Thoracic aorta (tissue), 2 donors: Measurements from ENCODE around the gene RPL4. TPM values are rescaled to one million over a fixed set of nuclear protein-coding genes. Genes with fewer than 3 reads are reported as not detected.

Experiments used
- ATAC-seq: fragments of 150-250 bp; one replicate; pipeline ENCODE4 v1.8.0; 2017; ENCODE audit warnings: low read depth; ENCODE audit not compliant: insufficient number of reproducible peaks, low FRiP score
- DNase-seq: peaks from one replicate; pipeline ENCODE4 v3.0.0-alpha.2; 2020; ENCODE audit warnings: low spot score
- H3K27ac ChIP-seq, 2 donors: fragments of 200-600 bp; sonication (generic); 1 replicate in 1 of 2; 2 replicates in 1 of 2; pipeline ENCODE4 v1.5.1; 2016; ENCODE audit warnings: mild to moderate bottlenecking in 2 of 2, moderate library complexity in 2 of 2
- H3K27me3 ChIP-seq: fragments of 200-600 bp; sonication (generic); replicated peaks from 2 replicates; pipeline ENCODE4 v1.6.0; 2016; ENCODE audit warnings: mild to moderate bottlenecking; ENCODE audit not compliant: insufficient read depth
- H3K36me3 ChIP-seq: fragments of 200-600 bp; sonication (generic); one replicate; pipeline ENCODE4 v1.5.1; 2016
- H3K4me1 ChIP-seq, 2 donors: fragments of 200-600 bp; sonication (generic); 1 replicate in 1 of 2; 2 replicates in 1 of 2; pipeline versions ENCODE4 v1.5.1 to v1.6.0; 2016; ENCODE audit warnings: low read depth in 2 of 2, mild to moderate bottlenecking in 1 of 2; ENCODE audit not compliant: control insufficient read depth in 1 of 2
- H3K4me3 ChIP-seq: fragments of 200-600 bp; sonication (generic); 2 replicates; pipeline ENCODE4 v1.5.1; 2016; ENCODE audit warnings: mild to moderate bottlenecking
- H3K9me3 ChIP-seq: fragments of 200-600 bp; sonication (generic); 2 replicates; pipeline ENCODE4 v1.5.1; 2016
- total RNA-seq, 2 donors: library from RNA; depleted of rRNA; stranded (reverse); fragments of >200 nt; gene quantifications; one replicate each; pipeline versions ENCODE4 v1.1.0 to v1.2.3, GENCODE V29; 2016
- TF ChIP-seq, protein P1 (sequence below): fragments of 200-600 bp; sonication (generic); IDR thresholded peaks from one replicate; pipeline ENCODE4 v1.5.1; 2019; ENCODE audit warnings: antibody characterized with exemption

Gene RPL4
- total RNA-seq, 2 donors from 2014 or later: 1,880 to 3,413 TPM

GRCh38 chr15:66491846-66492245 is 12.8 kb downstream of the RPL4 start:
- Histone ChIP-seq H3K27ac (no peak overlapping the region), H3K4me3 (no peak overlapping the region), H3K27me3 (no peaks in the 10 kb centered on the region), H3K9me3 (no peaks in the 10 kb centered on the region), H3K4me1 (peaks cover 4 to 20% of the 10 kb centered on the region in 2 donors), H3K36me3 (peaks cover 42% of the 10 kb centered on the region)
- no peak for ATAC-seq
- no peak for DNase-seq
- TF ChIP-seq, protein P1, sequence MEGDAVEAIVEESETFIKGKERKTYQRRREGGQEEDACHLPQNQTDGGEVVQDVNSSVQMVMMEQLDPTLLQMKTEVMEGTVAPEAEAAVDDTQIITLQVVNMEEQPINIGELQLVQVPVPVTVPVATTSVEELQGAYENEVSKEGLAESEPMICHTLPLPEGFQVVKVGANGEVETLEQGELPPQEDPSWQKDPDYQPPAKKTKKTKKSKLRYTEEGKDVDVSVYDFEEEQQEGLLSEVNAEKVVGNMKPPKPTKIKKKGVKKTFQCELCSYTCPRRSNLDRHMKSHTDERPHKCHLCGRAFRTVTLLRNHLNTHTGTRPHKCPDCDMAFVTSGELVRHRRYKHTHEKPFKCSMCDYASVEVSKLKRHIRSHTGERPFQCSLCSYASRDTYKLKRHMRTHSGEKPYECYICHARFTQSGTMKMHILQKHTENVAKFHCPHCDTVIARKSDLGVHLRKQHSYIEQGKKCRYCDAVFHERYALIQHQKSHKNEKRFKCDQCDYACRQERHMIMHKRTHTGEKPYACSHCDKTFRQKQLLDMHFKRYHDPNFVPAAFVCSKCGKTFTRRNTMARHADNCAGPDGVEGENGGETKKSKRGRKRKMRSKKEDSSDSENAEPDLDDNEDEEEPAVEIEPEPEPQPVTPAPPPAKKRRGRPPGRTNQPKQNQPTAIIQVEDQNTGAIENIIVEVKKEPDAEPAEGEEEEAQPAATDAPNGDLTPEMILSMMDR: no peak

DNA sequence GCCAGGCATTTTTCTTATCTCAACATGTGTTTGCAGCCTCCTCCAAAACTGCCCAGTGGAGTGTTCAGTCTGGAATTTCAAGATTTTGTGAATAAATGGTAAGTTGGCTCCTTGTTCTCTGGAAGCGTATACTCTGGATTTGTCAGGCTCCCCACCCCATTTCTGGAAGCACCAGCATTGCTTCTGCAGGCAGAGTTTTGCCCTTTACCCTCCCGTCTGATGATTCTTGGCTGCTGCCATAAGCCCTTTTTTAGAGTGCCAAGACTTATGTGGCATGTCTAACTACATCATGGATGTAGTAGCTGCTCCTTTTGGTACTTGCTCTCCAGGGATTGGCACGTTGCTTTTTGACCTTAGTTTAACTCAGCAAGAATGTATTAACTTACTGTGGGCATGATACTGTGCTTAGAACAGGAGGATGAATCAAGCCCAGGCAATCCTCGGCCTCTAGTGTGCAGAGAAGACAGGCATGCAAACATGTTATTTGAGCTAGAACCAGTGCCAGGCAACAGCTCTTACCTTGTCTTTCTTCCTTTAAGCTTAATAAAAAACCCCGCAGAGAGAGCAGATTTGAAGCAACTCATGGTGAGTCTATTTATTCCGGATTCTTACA is 15.4 kb downstream of the RPL4 start:
- H3K36me3 ChIP-seq: peaks cover 57% of the 10 kb centered on the region

GRCh38 chr15:66488525-66488924 is 16.1 kb downstream of the RPL4 start:
- H3K36me3 ChIP-seq: peaks cover 57% of the 10 kb centered on the region
- no peaks in the 10 kb centered on the region for H3K27me3 ChIP-seq
- H3K27ac ChIP-seq: no peak overlapping the region
- TF ChIP-seq, protein P1: no peak
- H3K4me1 ChIP-seq: peaks cover 0 to 12% of the 10 kb centered on the region in 2 donors
- H3K9me3 ChIP-seq: no peaks in the 10 kb centered on the region
- ATAC-seq: no peak
- H3K4me3 ChIP-seq: no peak overlapping the region
- DNase-seq: no peak

More for the DNA sequence above, 15.4 kb downstream of the RPL4 start:
- ATAC-seq (no peak), DNase-seq (no peak)
- Histone ChIP-seq H3K4me3 (no peak overlapping the region), H3K4me1 (peaks cover 0 to 12% of the 10 kb centered on the region in 2 donors), H3K9me3 (no peaks in the 10 kb centered on the region), H3K27me3 (no peaks in the 10 kb centered on the region), H3K27ac (no peak overlapping the region)
- TF ChIP-seq, protein P1: no peak

GRCh38 chr15:66486887-66487286 is 17.8 kb downstream of the RPL4 start:
- no peaks in the 10 kb centered on the region for H3K27me3 ChIP-seq
- H3K36me3 ChIP-seq: peaks cover 58% of the 10 kb centered on the region
- ATAC-seq: no peak
- H3K4me3 ChIP-seq: no peak overlapping the region
- no peak for DNase-seq
- H3K27ac ChIP-seq: no peak overlapping the region
- H3K9me3 ChIP-seq: no peaks in the 10 kb centered on the region
- H3K4me1 ChIP-seq: peaks cover 0 to 12% of the 10 kb centered on the region in 2 donors
- TF ChIP-seq, protein P1: no peak

DNA sequence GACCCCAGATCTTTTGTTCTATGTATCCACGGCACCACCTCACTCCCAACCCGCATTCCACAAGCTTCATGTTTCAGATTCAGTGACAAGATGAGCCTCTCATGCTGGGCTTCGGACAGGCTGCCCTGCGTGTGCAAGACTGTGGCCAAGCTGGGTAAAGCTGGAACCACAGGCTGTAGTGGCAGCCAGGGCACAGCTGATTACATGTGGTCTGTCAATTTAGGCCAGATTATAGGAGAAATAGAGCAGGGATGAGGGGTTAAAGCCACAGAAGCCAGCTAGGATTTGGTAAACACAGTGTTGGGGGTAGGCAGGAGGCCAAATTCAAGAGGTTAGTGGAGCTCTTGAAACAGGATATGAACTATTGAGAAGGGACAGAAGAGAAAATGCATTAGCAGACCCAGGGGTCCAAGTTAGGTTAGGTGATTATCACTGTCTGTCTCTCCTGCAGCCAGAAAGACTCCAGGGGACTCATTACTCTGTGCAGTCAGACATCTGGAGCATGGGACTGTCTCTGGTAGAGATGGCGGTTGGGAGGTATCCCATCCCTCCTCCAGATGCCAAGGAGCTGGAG is 20.0 kb downstream of the RPL4 start:
- DNase-seq (no peak), ATAC-seq (no peak)
- H3K4me3 ChIP-seq: no peak overlapping the region
- H3K36me3 ChIP-seq: peaks cover 41% of the 10 kb centered on the region
- H3K4me1 ChIP-seq: peaks cover 0 to 10% of the 10 kb centered on the region in 2 donors
- H3K27me3 ChIP-seq: no peaks in the 10 kb centered on the region
- no peak overlapping the region for H3K27ac ChIP-seq
- H3K9me3 ChIP-seq: no peaks in the 10 kb centered on the region
- TF ChIP-seq, protein P1: no peak
